Measurements from ENCODE around the gene HDAC4. TPM values are rescaled to one million over a fixed set of nuclear protein-coding genes. Genes with fewer than 3 reads are reported as not detected.

Gene HDAC4
- total RNA-seq, 1 experiment from 2014 or later: 44.4 TPM

DNA sequence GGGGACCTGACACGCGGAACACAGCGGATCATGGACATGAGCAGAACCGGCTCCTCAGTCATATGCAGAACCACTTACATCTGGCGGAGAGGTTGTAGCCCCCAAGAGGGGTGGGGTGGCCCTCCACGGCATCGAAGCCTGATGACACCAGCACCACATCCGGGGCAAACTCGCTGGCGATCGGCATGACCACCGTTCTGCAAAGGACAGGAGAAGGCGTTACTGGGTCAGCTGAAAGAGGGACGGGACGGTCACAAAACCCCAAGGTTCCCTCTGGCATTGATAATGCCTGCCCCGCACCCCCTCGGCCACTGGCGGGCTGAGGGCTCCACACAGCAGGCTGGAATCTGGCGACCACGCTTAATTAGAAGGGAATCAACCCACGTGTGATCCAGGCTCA lies 332.4 kb downstream of the HDAC4 start:
- CTCF ChIA-PET: no interaction called here
- no peak for TF ChIP-seq KAT7 (CRISPR knock-in tag; IDR thresholded peaks at IDR 0.05; ENCODE audit: borderline replicate concordance)
- TF ChIP-seq, protein P1, sequence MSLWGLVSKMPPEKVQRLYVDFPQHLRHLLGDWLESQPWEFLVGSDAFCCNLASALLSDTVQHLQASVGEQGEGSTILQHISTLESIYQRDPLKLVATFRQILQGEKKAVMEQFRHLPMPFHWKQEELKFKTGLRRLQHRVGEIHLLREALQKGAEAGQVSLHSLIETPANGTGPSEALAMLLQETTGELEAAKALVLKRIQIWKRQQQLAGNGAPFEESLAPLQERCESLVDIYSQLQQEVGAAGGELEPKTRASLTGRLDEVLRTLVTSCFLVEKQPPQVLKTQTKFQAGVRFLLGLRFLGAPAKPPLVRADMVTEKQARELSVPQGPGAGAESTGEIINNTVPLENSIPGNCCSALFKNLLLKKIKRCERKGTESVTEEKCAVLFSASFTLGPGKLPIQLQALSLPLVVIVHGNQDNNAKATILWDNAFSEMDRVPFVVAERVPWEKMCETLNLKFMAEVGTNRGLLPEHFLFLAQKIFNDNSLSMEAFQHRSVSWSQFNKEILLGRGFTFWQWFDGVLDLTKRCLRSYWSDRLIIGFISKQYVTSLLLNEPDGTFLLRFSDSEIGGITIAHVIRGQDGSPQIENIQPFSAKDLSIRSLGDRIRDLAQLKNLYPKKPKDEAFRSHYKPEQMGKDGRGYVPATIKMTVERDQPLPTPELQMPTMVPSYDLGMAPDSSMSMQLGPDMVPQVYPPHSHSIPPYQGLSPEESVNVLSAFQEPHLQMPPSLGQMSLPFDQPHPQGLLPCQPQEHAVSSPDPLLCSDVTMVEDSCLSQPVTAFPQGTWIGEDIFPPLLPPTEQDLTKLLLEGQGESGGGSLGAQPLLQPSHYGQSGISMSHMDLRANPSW (CRISPR knock-in tag; conservative IDR thresholded peaks at IDR 0.05; ENCODE audit: low read depth): no peak
- no peak for TF ChIP-seq ESRRA (CRISPR knock-in tag; IDR thresholded peaks at IDR 0.05; ENCODE audit: borderline replicate concordance)
- TF ChIP-seq ELF4 (CRISPR knock-in tag; IDR thresholded peaks at IDR 0.05; ENCODE audit: low read depth): no peak
- TF ChIP-seq ZNF121 (CRISPR knock-in tag; IDR thresholded peaks at IDR 0.05): no peak
- no peak for TF ChIP-seq ZNF219 (CRISPR knock-in tag; IDR thresholded peaks at IDR 0.05; ENCODE audit: borderline replicate concordance)
- TF ChIP-seq, protein P2, sequence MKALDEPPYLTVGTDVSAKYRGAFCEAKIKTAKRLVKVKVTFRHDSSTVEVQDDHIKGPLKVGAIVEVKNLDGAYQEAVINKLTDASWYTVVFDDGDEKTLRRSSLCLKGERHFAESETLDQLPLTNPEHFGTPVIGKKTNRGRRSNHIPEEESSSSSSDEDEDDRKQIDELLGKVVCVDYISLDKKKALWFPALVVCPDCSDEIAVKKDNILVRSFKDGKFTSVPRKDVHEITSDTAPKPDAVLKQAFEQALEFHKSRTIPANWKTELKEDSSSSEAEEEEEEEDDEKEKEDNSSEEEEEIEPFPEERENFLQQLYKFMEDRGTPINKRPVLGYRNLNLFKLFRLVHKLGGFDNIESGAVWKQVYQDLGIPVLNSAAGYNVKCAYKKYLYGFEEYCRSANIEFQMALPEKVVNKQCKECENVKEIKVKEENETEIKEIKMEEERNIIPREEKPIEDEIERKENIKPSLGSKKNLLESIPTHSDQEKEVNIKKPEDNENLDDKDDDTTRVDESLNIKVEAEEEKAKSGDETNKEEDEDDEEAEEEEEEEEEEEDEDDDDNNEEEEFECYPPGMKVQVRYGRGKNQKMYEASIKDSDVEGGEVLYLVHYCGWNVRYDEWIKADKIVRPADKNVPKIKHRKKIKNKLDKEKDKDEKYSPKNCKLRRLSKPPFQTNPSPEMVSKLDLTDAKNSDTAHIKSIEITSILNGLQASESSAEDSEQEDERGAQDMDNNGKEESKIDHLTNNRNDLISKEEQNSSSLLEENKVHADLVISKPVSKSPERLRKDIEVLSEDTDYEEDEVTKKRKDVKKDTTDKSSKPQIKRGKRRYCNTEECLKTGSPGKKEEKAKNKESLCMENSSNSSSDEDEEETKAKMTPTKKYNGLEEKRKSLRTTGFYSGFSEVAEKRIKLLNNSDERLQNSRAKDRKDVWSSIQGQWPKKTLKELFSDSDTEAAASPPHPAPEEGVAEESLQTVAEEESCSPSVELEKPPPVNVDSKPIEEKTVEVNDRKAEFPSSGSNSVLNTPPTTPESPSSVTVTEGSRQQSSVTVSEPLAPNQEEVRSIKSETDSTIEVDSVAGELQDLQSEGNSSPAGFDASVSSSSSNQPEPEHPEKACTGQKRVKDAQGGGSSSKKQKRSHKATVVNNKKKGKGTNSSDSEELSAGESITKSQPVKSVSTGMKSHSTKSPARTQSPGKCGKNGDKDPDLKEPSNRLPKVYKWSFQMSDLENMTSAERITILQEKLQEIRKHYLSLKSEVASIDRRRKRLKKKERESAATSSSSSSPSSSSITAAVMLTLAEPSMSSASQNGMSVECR (CRISPR knock-in tag; IDR thresholded peaks at IDR 0.05; ENCODE audit: borderline replicate concordance): no peak
- TF ChIP-seq, protein P3, sequence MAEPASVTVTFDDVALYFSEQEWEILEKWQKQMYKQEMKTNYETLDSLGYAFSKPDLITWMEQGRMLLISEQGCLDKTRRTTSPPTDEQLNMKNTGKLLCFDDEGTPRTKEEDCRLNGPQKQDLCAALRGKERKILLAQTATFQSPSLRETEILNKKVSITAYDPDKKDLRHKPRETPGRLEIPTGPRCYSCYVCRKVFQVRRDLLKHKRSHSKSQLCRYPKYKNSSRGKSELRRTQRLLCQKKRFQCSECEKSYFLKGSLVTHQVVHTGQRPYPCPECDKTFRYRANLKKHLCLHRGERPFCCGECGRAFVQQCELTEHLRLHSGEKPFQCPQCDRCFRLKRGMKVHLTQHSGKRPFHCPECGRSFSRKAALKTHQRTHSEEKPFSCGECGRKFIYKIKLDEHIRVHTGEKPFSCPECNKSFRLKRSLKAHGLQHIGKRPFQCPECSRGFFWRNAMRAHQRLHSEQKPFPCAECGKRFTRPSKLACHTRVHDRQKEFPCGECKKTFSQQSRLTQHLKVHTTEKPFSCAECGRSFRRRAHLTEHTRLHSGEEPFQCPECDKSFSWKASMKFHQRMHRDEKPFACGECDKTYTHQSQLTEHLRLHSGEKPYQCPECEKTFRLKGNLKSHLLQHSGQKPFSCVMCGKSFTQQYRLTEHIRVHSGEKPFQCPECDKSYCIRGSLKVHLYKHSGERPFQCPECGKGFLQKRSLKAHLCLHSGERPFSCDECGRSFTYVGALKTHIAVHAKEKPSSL (CRISPR knock-in tag; conservative IDR thresholded peaks at IDR 0.05): no peak
- Mint-ChIP-seq H3K4me1 (no peaks in the 10 kb centered on the region), H3K4me3 (no peak overlapping the region), H3K27ac (0 out of 2 replicates have a peak overlapping the region, but pooled peaks have one; percentile 32), H3K9me3 (no peaks in the 10 kb centered on the region), H3K27me3 (ENCODE audit: low read depth) (no peaks in the 10 kb centered on the region), H3K36me3 (peaks cover 22% of the 10 kb centered on the region)
- DNase-seq (ENCODE audit: low spot score): no peak
- no peak for ATAC-seq
- POLR2A ChIA-PET: no interaction called here

DNA sequence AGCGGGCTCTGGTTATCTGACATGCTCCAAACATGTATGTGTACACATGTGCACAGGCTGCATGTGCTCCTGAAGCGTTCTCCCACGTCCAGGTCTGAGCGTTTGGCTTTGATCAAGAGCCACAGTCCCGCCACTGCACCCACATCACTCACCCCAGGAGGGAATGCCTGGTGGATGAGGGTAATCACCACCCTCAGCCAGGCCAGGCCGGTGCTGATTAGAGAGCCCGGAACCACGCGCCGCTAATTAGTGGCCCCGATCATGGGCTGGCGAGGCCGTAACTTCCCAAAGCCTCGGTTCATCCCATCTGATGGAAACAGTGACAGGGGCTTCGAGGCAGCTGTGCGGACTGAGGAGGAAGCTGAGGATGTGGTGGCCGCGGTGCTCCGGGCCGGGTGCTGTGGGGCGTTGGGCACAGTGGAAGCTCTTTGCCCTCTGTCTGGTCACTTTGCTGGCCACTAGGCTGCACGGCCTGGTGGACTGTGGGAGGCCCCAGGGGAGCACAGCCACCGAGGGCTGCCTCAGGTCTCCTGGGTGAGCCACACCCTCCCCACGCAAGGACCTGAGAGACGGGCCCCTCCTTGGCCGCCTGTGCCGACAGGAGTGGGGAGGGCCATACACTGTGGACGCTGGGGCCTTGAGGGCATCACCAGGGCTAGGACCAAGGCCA lies 333.5 kb downstream of the HDAC4 start:
- Mint-ChIP-seq H3K4me3 (no peak overlapping the region), H3K27me3 (ENCODE audit: low read depth) (no peaks in the 10 kb centered on the region), H3K27ac (no peak overlapping the region), H3K4me1 (0 out of 2 replicates have a peak, but pooled peaks cover 3% of the 10 kb centered on the region), H3K36me3 (peaks cover 17% of the 10 kb centered on the region), H3K9me3 (no peaks in the 10 kb centered on the region)
- TF ChIP-seq TCF7 (CRISPR knock-in tag; IDR thresholded peaks at IDR 0.05; ENCODE audit: low read depth) (no peak), ZNF396 (CRISPR knock-in tag; IDR thresholded peaks at IDR 0.05; ENCODE audit: borderline replicate concordance) (no peak), ZNF317 (CRISPR knock-in tag; IDR thresholded peaks at IDR 0.05; ENCODE audit: borderline replicate concordance, low read depth) (no peak), FOXP1 (CRISPR knock-in tag; IDR thresholded peaks at IDR 0.05; ENCODE audit: borderline replicate concordance) (no peak), MYBL2 (CRISPR knock-in tag; IDR thresholded peaks at IDR 0.05) (no peak), HMGA2 (CRISPR knock-in tag; IDR thresholded peaks at IDR 0.05) (no peak), NR3C1 (CRISPR knock-in tag; conservative IDR thresholded peaks at IDR 0.05; ENCODE audit: low read depth) (no peak)
- TF ChIP-seq, protein P1 (CRISPR knock-in tag; conservative IDR thresholded peaks at IDR 0.05; ENCODE audit: low read depth): no peak
- TF ChIP-seq, protein P3 (CRISPR knock-in tag; conservative IDR thresholded peaks at IDR 0.05): no peak
- POLR2A ChIA-PET: no interaction called here
- DNase-seq (ENCODE audit: low spot score) (no peak), ATAC-seq (no peak)
- CTCF ChIA-PET: no interaction called here

All from WTC11 (cell line).